Calu3 (cell line): ENCODE results near the gene HACD2. TPM values are rescaled to one million over a fixed set of nuclear protein-coding genes. Genes with fewer than 3 reads are reported as not detected.

Experiments used
- BruUV-seq: library from RNA; stranded (reverse); fragments of 400-500 nt; replicated peaks from 2 replicates; lab custom pipeline; 2021; lab: Mats Ljungman, UMichigan
- CTCF ChIA-PET: fragments of 300-600 bp; sonication (Branson Sonifier 250); formaldehyde crosslinking; loops from one replicate; lab custom pipeline; 2022; ENCODE audit warnings: antibody characterized with exemption; lab: Charles Lee
- DNase-seq: peaks from one replicate; pipeline ENCODE4 v3.0.0; 2022
- H3K27ac Mint-ChIP-seq: one replicate; pipeline ENCODE4 v1.8.0; 2022; ENCODE audit warnings: mixed read lengths; ENCODE audit not compliant: unreplicated experiment
- H3K27me3 Mint-ChIP-seq: one replicate; pipeline ENCODE4 v1.8.0; 2022; ENCODE audit warnings: mixed read lengths; ENCODE audit not compliant: unreplicated experiment
- H3K36me3 Mint-ChIP-seq: one replicate; pipeline ENCODE4 v1.8.0; 2022; ENCODE audit warnings: mild to moderate bottlenecking, moderate library complexity, mixed read lengths; ENCODE audit not compliant: insufficient read depth, unreplicated experiment
- H3K4me1 Mint-ChIP-seq: one replicate; pipeline ENCODE4 v1.8.0; 2022; ENCODE audit warnings: mild to moderate bottlenecking, low read depth, mixed read lengths; ENCODE audit not compliant: unreplicated experiment
- H3K4me3 Mint-ChIP-seq: one replicate; pipeline ENCODE4 v1.8.0; 2022; ENCODE audit warnings: mild to moderate bottlenecking, low read depth, moderate library complexity, mixed read lengths; ENCODE audit not compliant: unreplicated experiment
- H3K9me3 Mint-ChIP-seq: one replicate; pipeline ENCODE4 v1.8.0; 2022; ENCODE audit warnings: low read depth, mixed read lengths; ENCODE audit not compliant: unreplicated experiment
- CTCF ChIP-seq: fragments of 200-600 bp; IDR thresholded peaks from one replicate; pipeline ENCODE4 v1.8.0; 2022; ENCODE audit warnings: antibody characterized with exemption; ENCODE audit not compliant: unreplicated experiment
- intact Hi-C: fragments of 100-400 bp; cut with micrococcal nuclease; formaldehyde crosslinking; loops from one replicate; pipeline ENCODE4 v1.10.0; 2022; ENCODE audit not compliant: unreplicated experiment
- total RNA-seq: library from RNA; stranded (reverse); gene quantifications from 2 replicates; pipeline ENCODE4 v1.2.3, GENCODE V29; 2022

Gene HACD2
- total RNA-seq, 1 experiment from 2014 or later: 69.0 TPM

- no peak overlapping the region for H3K4me3 Mint-ChIP-seq
- TF ChIP-seq CTCF: no peak
- BruUV-seq: no TSS peak
- intact Hi-C loops: loop anchor here (5.0 kb wide), 1 partner anchor 138 kb away; no protein-coding TSS in a partner anchor
- H3K27me3 Mint-ChIP-seq: peaks cover 8% of the 10 kb centered on the region
- H3K36me3 Mint-ChIP-seq: no peaks in the 10 kb centered on the region
- no peaks in the 10 kb centered on the region for H3K9me3 Mint-ChIP-seq
- H3K27ac Mint-ChIP-seq: no peak overlapping the region
- no peaks in the 10 kb centered on the region for H3K4me1 Mint-ChIP-seq
- CTCF ChIA-PET: no interaction called here
- DNase-seq: no peak
These were observed 99.3 kb downstream of the HACD2 start for GRCh38 chr3:123485551-123485950.

- DNase-seq: no peak
- H3K9me3 Mint-ChIP-seq: no peaks in the 10 kb centered on the region
- CTCF ChIA-PET: no interaction called here
- peaks cover 24% of the 10 kb centered on the region for H3K27me3 Mint-ChIP-seq
- no peak overlapping the region for H3K4me3 Mint-ChIP-seq
- no peak for TF ChIP-seq CTCF
- no peak overlapping the region for H3K27ac Mint-ChIP-seq
- H3K4me1 Mint-ChIP-seq: no peaks in the 10 kb centered on the region
- BruUV-seq: no TSS peak
- H3K36me3 Mint-ChIP-seq: no peaks in the 10 kb centered on the region
- intact Hi-C loops: no loop called here
These were observed 101.7 kb downstream of the HACD2 start for GRCh38 chr3:123483146-123483545.

- H3K36me3 Mint-ChIP-seq: no peaks in the 10 kb centered on the region
- intact Hi-C loops: no loop called here
- no peak overlapping the region for H3K4me3 Mint-ChIP-seq
- no peaks in the 10 kb centered on the region for H3K4me1 Mint-ChIP-seq
- no peak for TF ChIP-seq CTCF
- no peak for DNase-seq
- BruUV-seq: no TSS peak
- H3K27me3 Mint-ChIP-seq: peaks cover 37% of the 10 kb centered on the region
- no peaks in the 10 kb centered on the region for H3K9me3 Mint-ChIP-seq
- no peak overlapping the region for H3K27ac Mint-ChIP-seq
- CTCF ChIA-PET: interaction anchor here (1.0 kb wide), 1 partner anchor 34 kb away, joined by 3 read pairs; no protein-coding TSS in a partner anchor
These were observed 103.0 kb downstream of the HACD2 start for GRCh38 chr3:123481722-123482457.

- no TSS peak for BruUV-seq
- Mint-ChIP-seq H3K27ac (no peak overlapping the region), H3K27me3 (peaks cover 45% of the 10 kb centered on the region), H3K4me1 (no peaks in the 10 kb centered on the region), H3K9me3 (no peaks in the 10 kb centered on the region), H3K4me3 (no peak overlapping the region), H3K36me3 (no peaks in the 10 kb centered on the region)
- CTCF ChIA-PET: no interaction called here
- no peak for TF ChIP-seq CTCF
- DNase-seq: no peak
- intact Hi-C loops: no loop called here
These were observed 103.8 kb downstream of the HACD2 start for GRCh38 chr3:123481071-123481470.
